Endometrium (tissue), 2 donors: Measurements from ENCODE around the gene NR4A3.
A peak's percentile ranks its signal among the peaks of the same experiment; 100 is the strongest.
"Not testable (repeated sequence)": the region's sequence is repeated elsewhere in the genome, so short reads cannot be mapped to it uniquely, and the experiment has no call there.

ENCODE experiments used
- FAIRE-seq: peaks from 2 replicates; lab custom pipeline; 2012; peaks lifted over from hg19 to GRCh38; lab: Jason Lieb, UNC
- donor health status: control.
- donor health status: control.

NR4A3 gene

DNA sequence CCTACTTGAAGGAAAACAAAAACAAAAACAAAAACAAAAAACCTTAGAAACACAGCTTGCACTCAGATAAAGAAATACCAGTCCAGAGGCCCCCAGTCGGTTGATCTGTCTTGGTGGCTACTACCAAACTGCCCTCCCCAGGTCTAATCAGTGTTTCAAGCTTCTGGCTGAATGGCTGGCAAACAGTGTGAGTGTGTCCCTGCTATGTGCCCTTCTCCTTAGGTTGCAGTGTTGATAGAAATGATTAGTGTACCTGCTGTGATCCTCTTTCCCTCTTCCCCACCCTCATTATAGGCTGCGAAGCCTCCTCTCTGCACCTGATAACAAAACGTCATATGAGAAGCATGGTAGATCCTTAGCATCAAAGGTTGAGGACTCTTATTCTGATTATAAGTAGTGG is 12.8 kb downstream of the NR4A3 start:
- no peak for FAIRE-seq

DNA sequence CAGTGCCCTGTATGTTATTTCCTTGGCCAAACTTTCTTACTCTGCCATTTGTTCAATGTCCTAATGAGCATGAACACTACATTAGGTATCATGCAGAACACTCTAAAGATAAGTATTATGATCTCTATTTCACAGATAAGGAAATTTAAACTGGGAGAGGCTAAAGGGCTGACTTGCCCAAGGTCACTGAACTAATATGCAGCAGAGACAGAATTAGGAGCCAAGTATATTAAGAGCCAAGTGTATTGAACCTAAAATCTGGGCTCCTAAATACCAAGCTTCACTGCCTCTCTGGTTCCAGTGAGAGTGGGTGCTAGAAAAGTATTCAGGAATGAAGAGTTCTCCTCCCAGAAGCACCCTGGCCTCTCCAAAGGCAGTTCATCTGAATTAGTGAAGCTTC is 13.5 kb downstream of the NR4A3 start:
- no peak for FAIRE-seq

DNA sequence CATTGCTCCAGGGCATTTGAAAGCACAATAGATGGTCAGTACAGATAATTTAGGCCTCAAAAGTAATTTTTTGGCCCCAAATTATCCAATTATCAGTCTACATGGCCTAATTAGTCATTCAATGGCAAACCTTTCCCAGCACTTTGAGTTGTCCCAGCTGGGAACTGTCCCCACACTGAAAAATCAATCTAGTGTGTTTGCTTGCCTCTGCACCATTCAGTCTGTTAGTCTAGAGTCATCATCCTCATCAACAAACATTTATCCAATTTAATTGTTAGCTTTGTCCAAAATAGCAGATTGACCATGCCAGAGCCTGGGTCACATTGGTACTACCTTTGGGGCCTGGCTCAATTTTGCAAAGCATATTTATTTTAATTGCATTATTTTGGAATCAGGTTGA is 13.9 kb downstream of the NR4A3 start:
- no peak for FAIRE-seq

DNA sequence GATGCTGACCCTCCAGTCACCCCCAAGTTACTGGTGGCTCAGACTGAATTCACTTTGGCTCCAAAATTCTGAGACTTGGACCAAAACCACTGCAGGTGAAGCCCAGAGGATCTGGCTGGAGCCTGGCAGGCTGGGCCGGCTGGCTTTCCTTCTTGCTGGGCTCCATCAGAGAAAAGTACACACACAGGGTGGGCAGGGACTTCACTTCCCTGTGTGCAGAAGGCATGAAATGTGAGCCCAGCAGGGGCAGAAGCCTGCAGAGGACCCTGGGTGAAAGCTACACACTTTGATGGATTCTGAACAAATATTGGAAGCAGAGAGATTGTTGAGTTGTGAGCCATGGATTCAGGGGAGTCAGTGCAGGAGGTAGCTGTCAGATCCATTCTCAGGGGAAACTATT is 18.4 kb downstream of the NR4A3 start:
- no peak for FAIRE-seq

- no peak for FAIRE-seq
Observed at GRCh38 chr9:99845063-99845462, 23.4 kb downstream of the NR4A3 start.

DNA sequence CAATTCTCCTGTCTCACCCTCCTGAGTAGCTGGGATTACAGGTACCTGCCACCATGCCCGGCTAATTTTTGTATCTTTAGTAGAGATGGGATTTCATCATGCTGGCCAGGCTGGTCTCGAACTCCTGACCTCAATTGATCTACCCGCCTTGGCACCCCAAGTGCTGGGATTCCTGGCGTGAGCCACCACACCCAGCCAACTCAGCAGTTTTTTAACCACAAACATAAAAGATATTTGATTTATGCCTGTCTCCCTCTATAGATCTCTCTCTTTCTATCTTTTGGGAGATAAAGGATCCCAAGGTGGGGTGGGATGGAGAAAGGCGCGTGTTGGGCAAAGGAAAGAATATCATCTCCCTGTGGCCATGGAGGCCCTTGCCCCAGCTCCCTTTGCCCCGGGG is 26.8 kb downstream of the NR4A3 start:
- no peak for FAIRE-seq

DNA sequence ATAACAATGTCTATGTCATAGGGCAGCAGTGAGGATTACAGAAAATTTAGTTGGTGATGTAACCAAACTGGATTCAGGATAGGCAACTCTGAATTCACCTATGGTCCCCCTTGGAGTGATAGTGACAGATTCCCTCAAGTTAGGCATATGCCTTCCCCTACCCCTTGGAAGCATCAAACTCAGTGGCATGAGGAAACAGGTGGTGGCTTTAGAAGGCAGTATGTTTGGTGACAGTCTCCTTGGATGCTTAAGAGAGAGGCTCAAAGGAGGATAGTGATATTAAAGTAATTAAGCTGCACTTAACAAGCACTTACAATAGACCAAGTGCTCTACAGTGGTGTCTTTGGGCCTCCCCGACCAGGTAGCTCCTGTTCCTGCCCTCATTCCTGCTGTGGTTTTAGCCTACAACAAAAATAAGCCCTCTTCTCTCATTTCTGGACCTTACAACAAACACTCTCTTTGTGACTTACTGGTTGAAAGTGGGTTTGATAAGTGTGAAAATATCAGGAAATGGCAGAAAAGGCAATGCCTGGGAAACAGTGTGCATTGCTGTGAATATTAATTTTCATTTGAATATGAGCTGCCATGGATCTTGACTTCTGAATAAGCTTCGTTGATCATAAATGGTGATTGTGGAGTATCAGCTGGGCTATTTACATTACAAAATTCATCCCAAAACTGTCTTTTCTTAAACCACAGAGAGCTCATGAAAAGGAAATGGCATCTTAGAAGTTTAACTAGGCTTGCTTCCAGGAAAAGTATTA is 29.2 kb downstream of the NR4A3 start:
- no peak for FAIRE-seq

GRCh38 chr9:99851500-99851822 is 29.8 kb downstream of the NR4A3 start:
- FAIRE-seq, result no peak

GRCh38 chr9:99852617-99853016 is 30.9 kb downstream of the NR4A3 start:
- no peak for FAIRE-seq

GRCh38 chr9:99855467-99856176 is 33.9 kb downstream of the NR4A3 start:
- no peak for FAIRE-seq

DNA sequence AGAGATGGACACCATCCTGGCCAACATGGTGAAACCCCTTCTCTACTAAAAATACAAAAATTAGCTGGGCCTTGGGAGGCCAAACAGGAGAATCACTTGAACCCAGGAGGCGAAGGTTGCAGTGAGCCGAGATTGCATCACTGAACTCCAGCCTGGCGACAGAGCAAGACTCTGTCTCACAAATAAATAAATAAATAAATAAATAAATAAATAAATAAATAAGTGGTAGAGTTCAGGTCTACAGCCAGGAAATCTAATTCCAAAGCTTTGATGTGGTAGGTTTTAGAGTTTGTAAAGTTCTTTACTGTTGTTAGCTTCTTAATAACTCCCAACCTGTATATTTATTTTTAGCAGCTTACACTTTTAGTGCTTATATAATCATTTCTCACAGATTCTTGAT is 35.9 kb downstream of the NR4A3 start:
- not testable (repeated sequence) for FAIRE-seq

DNA sequence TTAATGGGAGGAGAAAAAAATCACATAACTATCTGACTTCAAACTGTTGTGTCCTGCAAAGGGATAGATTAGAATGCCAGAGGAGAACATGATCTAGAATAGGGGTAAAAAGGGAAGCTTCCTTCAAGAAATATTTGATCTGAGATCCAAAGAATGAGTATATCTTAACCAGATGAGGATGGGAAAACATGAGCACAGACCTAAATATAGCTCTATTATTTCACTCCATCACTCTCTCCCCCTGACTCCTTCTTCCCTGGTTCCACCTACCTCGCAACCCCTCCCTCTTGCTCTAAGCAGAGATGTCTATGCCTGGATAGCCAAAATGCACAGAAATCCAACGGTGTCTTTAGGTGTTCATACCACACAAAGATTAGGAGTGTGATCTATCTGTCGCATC is 36.4 kb downstream of the NR4A3 start:
- no peak for FAIRE-seq

GRCh38 chr9:99859243-99859980 is 37.7 kb downstream of the NR4A3 start:
- no peak for FAIRE-seq

DNA sequence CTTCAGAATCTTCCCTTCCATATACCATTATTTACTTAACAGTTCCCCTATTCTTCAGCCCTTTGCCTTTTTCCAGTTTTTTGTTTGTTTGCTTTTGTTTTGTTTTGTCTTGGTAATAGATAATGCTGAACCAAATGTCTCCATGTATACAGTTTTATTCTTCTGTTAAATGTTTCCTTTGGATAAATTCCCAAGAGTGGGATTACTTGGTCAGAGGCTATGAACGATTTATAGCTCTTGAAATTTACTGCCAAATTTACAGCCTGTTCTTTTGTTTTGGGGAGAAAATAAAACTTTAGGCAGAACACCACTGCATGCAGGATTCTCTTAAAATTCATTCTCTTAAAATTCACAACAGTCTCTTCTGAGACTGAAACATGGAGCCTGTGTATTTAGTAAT is 38.6 kb downstream of the NR4A3 start:
- FAIRE-seq, result peak; percentile 97

- FAIRE-seq, result no peak
Observed at GRCh38 chr9:99863955-99864354, 42.3 kb downstream of the NR4A3 start.

DNA sequence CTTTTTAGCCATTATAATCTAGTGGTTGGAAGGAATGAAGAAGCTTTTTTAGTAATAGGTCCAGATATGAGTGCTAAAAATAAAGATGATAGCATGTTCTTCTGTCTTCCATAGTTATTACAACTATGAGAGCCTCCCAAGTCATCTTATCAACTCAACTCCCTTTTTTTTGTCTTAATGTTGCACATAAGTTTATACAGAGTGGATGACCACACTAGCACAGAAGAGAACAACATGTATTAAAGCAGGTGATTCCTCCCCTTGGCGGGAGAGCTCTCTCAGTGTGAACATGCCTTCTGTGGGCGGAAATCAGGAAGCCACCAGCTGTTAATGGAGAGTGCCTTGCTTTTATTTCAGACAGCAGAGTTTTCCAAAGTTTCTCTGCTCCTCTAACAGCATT is 44.7 kb downstream of the NR4A3 start:
- FAIRE-seq, result no peak

DNA sequence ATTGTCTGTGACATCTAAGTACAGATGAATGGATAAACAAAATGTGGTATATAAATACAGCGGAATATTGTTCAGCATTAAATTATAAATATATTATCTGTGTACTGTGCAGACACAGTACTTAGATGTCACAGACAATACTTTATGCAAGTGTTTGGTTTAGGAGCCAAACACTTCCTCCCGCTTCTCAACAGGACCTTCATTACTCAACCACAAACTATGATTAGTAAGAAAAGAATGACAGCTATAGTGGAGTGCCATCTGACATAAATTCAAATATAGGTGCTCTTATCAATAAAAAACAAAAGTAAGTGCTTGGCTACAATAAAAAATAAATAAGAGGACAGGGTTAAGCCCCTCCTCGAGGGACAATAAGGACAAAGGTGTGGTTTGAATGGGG is 45.9 kb downstream of the NR4A3 start:
- FAIRE-seq, result no peak

DNA sequence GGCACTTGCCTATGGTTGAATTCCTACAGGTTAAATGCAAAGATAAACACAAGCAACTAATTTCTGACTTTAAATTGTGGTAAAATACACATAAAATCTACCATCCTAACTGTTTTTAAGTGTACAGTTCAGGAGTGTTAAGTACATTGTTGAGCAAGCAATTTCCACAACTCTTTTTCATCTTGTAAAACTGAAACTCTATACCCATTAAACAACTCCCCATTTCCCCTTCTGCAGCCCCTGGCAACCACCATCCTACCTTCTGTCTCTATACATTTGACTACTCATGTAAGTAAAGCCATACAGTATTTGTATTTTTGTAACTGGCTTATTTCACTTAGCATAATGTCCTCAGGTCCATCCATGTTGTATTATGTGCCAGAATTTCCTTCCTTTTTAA is 46.3 kb downstream of the NR4A3 start:
- no peak for FAIRE-seq

- no peak for FAIRE-seq
Observed at GRCh38 chr9:99868845-99869244, 47.2 kb downstream of the NR4A3 start.

DNA sequence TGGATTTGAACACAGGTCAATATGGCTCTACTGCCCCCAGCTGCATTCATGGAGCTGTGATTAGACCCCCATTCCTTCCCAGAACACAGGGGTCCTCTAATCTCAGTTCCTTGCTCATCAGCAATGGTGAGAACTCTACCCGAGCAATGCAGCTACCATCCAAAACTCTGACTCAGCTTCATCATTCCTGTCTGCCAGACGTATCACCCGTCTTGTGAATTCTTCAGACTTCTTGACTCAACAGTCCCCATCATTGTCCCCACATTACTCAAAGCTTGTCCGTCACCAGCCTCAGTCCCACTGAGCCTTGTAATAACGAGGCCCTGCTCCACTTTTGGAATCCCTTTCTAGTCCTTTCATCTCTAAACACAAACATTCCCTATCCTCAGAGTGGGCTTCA is 48.4 kb downstream of the NR4A3 start:
- FAIRE-seq, result no peak

DNA sequence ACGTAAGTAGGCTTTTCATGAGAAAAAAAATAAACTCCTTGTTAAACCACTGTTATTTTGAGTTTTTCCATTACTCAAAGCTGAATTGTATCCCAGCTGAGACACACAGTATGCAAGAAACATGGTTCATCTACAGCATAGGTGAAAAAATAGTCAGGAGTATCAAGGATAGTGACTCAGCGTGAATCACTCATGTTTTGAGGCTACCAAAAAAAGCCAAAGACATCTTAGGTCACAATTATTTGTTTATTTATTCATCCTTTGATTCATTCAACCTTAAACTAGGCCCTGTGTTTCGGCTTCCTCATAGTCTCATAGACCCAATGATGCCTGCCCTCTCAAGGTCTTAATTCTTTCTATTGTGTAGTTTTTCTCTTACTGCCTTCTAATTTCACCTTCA is 51.8 kb downstream of the NR4A3 start:
- no peak for FAIRE-seq

DNA sequence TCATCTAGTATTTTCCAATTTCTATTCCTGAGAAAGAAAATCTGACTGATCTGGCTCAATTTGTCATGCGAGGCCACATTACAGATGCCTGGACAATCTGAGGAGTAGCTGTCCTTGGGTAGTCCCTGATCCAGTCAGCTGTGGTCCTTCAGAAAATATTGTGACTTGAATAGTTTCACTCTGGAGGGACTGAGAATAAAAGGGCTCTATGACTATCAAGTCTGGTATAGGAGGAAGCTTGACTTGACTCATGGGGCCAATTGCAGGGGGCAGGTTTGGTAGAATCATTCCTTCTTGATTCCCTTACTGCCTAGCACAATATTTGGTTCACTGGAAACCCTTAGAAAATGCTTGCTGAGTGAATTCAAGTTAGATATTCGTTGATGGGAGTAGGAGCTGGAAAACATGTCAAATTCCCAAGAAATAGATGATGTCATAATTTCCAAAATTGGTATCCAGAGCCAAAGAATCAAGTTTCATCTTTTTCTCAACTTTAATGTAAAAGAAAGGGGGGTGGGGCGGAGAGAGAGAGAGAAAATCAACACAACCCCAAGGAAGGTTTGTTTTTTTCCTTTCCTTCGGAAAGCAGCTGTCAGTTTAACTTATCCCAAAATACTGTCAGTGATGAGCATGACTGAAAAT is 52.4 kb downstream of the NR4A3 start:
- no peak for FAIRE-seq

- FAIRE-seq, result no peak
Observed at GRCh38 chr9:99876190-99876589, 54.5 kb downstream of the NR4A3 start.
